Spleen (tissue), 11 donors: ENCODE data around the gene MEI4. TPM values are rescaled to one million over a fixed set of nuclear protein-coding genes. Genes with fewer than 3 reads are reported as not detected.

Source experiments
- DNase-seq: peaks from one replicate; pipeline ENCODE4 v3.0.0-alpha.2; 2020
- H3K27ac ChIP-seq, 8 donors: fragments of 200-600 bp; sonication (generic) in 7 of 8; 1 replicate in 4 of 8; 2 replicates in 4 of 8; pipeline versions ENCODE4 v1.5.0 to v1.8.0; 2016 to 2021; ENCODE audit warnings: inconsistent platforms in 4 of 8, mild to moderate bottlenecking in 4 of 8, moderate library complexity in 1 of 8
- H3K27me3 ChIP-seq, 7 donors: fragments of 200-600 bp; sonication (generic) in 6 of 7; replicated peaks in 1 of 7; 1 replicate in 4 of 7; 2 replicates in 3 of 7; pipeline versions ENCODE4 v1.5.0 to v1.8.0; 2016 to 2021; ENCODE audit warnings: inconsistent platforms in 3 of 7, mild to moderate bottlenecking in 1 of 7
- H3K36me3 ChIP-seq, 6 donors: fragments of 200-600 bp; sonication (generic) in 5 of 6; 1 replicate in 4 of 6; 2 replicates in 2 of 6; pipeline versions ENCODE4 v1.5.0 to v1.8.0; 2016 to 2021; ENCODE audit warnings: inconsistent platforms in 2 of 6
- H3K4me1 ChIP-seq, 6 donors: fragments of 200-600 bp; sonication (generic) in 5 of 6; 1 replicate in 3 of 6; 2 replicates in 3 of 6; pipeline versions ENCODE4 v1.5.0 to v1.8.0; 2016 to 2021; ENCODE audit warnings: inconsistent platforms in 3 of 6
- H3K4me3 ChIP-seq, 8 donors: fragments of 200-600 bp; sonication (generic) in 7 of 8; 1 replicate in 4 of 8; 2 replicates in 4 of 8; pipeline versions ENCODE4 v1.5.0 to v1.8.0; 2016 to 2021; ENCODE audit warnings: inconsistent platforms in 4 of 8, mild to moderate bottlenecking in 4 of 8, moderate library complexity in 2 of 8
- H3K9me3 ChIP-seq, 8 donors: fragments of 200-600 bp; sonication (generic) in 7 of 8; 1 replicate in 4 of 8; 2 replicates in 4 of 8; pipeline versions ENCODE4 v1.5.0 to v1.8.0; 2016 to 2021; ENCODE audit warnings: inconsistent platforms in 4 of 8
- CTCF ChIP-seq, 11 experiments: fragments of 200-600 bp in 7 of 11; fragments of 450-650 bp in 4 of 11; sonication (generic) in 4 of 11; IDR thresholded peaks in 8 of 11; conservative IDR thresholded peaks in 3 of 11; 1 replicate in 7 of 11; 2 replicates in 4 of 11; pipeline versions ENCODE4 v1.4.0 to v1.8.0; 2016 to 2021; ENCODE audit warnings: antibody characterized with exemption in 11 of 11, inconsistent platforms in 4 of 11, mild to moderate bottlenecking in 1 of 11
- POLR2A ChIP-seq, 3 donors: fragments of 450-650 bp; IDR thresholded peaks; one replicate each; pipeline ENCODE4 v1.5.1; 2017; ENCODE audit warnings: antibody characterized with exemption in 3 of 3, mild to moderate bottlenecking in 1 of 3
- POLR2AphosphoS5 ChIP-seq, 3 donors: sonication (generic); formaldehyde crosslinking; IDR thresholded peaks; one replicate each; pipeline ENCODE4 v1.5.1; 2017; ENCODE audit warnings: antibody characterized with exemption in 3 of 3
- WGBS, 5 donors: extraction: QIAGEN DNeasy Blood & Tissue Kit in 3 of 5; methylation state at CpG; one replicate each; pipeline versions ENCODE4 v1.1.5 to v1.1.7; 2013 to 2018; 5-methylcytosine and 5-hydroxymethylcytosine counted together
- intact Hi-C: fragments of 100-400 bp; cut with DNase I; formaldehyde crosslinking; loops from one replicate; pipeline ENCODE4 v1.15.0; 2023; ENCODE audit warnings: low total_unique reads
- polyA plus RNA-seq, 3 donors: library from polyadenylated mRNA; stranded (reverse); fragments of 200-250 nt; gene quantifications; one replicate each; pipeline ENCODE4 v1.2.1, GENCODE V29; 2013
- total RNA-seq, 7 donors: library from RNA; depleted of rRNA in 3 of 7; stranded (reverse); fragments of >200 nt in 3 of 7; fragmentation: NEBNext Ultra II Directional in 4 of 7; extraction: Animal tissue kit (Norgen Biotek cat#: 25700) in 4 of 7; gene quantifications; one replicate each; pipeline versions ENCODE4 v1.1.0 to v1.2.1, GENCODE V29; 2016 to 2021
- donor health status: healthy with polysubstance abuse.
- donor health status: DM: no; HTN: no; CAD: no; lungs with moderate emphysema.
- donor health status: DM: no; HTN: no; CAD: no.
- donor health status: Bipolar disorder and iron deficiency.
- donor health status: healthy.
- donor health status: DM: no; HTN: no; CAD: no.
- donor health status: DM: yes; HTN: yes; CAD: no.

Gene MEI4
- total and polyA plus RNA-seq, 10 donors: 0.03 to 0.26 TPM; not detected in 8

- Histone ChIP-seq H3K36me3 (no peaks in the 10 kb centered on the region), H3K4me3 (no peak overlapping the region), H3K27me3 (no peaks in the 10 kb centered on the region), H3K27ac (no peak overlapping the region), H3K9me3 (peaks cover 0 to 4% (median 0%) of the 10 kb centered on the region in 8 donors), H3K4me1 (no peaks in the 10 kb centered on the region)
- WGBS, 5 donors: 79 to 88% (median 87%) methylated on average over 2 of the region's 2 CpGs
- TF ChIP-seq POLR2A (IDR thresholded peaks at IDR 0.05) (no peak), POLR2AphosphoS5 (IDR thresholded peaks at IDR 0.05) (no peak), CTCF (IDR thresholded peaks at IDR 0.05 in 8 of 11, conservative IDR thresholded peaks at IDR 0.05 in 3 of 11) (no peak)
- intact Hi-C loops: no loop called here
- no peak for DNase-seq
Observed at GRCh38 chr6:77762386-77762785, 109.5 kb downstream of the MEI4 start.

DNA sequence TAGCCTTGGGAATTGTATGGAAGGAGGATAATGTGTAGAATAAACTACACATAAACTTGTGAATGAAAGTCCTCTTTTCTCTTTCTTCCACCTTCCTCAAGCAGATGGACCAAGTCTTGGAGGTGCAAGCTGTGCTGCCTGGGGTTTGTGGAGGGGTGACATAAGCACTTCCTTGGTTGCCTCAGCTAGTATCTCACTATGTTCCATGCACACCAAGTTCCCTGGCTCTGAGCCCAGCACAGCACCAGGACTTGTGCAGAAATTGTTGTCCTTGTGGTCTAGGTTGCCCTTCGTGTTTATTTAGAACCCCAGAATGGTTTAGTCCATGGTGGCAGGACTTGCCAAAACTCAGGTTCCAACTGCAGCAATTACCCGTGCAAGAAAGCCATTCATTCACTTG is 110.3 kb downstream of the MEI4 start:
- H3K27ac ChIP-seq: no peak overlapping the region
- H3K4me3 ChIP-seq: no peak overlapping the region
- H3K9me3 ChIP-seq: peaks cover 0 to 4% (median 0%) of the 10 kb centered on the region in 8 donors
- 75 to 96% (median 80%) methylated on average over 2 of the region's 2 CpGs for WGBS, 5 donors
- DNase-seq: no peak
- no peaks in the 10 kb centered on the region for H3K27me3 ChIP-seq
- no peaks in the 10 kb centered on the region for H3K36me3 ChIP-seq
- no peaks in the 10 kb centered on the region for H3K4me1 ChIP-seq
- intact Hi-C loops: no loop called here
- TF ChIP-seq POLR2AphosphoS5 (IDR thresholded peaks at IDR 0.05) (no peak), POLR2A (IDR thresholded peaks at IDR 0.05) (no peak), CTCF (IDR thresholded peaks at IDR 0.05 in 8 of 11, conservative IDR thresholded peaks at IDR 0.05 in 3 of 11) (no peak)

GRCh38 chr6:77764364-77764763 is 111.5 kb downstream of the MEI4 start:
- Histone ChIP-seq H3K27ac (no peak overlapping the region), H3K4me3 (no peak overlapping the region), H3K9me3 (peaks cover 0 to 5% (median 1%) of the 10 kb centered on the region in 8 donors), H3K36me3 (no peaks in the 10 kb centered on the region), H3K27me3 (no peaks in the 10 kb centered on the region), H3K4me1 (no peaks in the 10 kb centered on the region)
- 72 to 88% (median 75%) methylated on average over 1 of the region's 1 CpG for WGBS, 5 donors
- TF ChIP-seq CTCF (IDR thresholded peaks at IDR 0.05 in 8 of 11, conservative IDR thresholded peaks at IDR 0.05 in 3 of 11) (no peak), POLR2A (IDR thresholded peaks at IDR 0.05) (no peak), POLR2AphosphoS5 (IDR thresholded peaks at IDR 0.05) (no peak)
- no peak for DNase-seq
- intact Hi-C loops: no loop called here

GRCh38 chr6:77773157-77773822 is 120.5 kb downstream of the MEI4 start:
- intact Hi-C loops: no loop called here
- H3K36me3 ChIP-seq: no peaks in the 10 kb centered on the region
- peaks cover 0 to 31% (median 6%) of the 10 kb centered on the region in 8 donors for H3K9me3 ChIP-seq
- no peak overlapping the region for H3K4me3 ChIP-seq
- no peaks in the 10 kb centered on the region for H3K4me1 ChIP-seq
- TF ChIP-seq POLR2A (IDR thresholded peaks at IDR 0.05) (no peak), CTCF (IDR thresholded peaks at IDR 0.05 in 8 of 11, conservative IDR thresholded peaks at IDR 0.05 in 3 of 11) (no peak), POLR2AphosphoS5 (IDR thresholded peaks at IDR 0.05) (no peak)
- no peak for DNase-seq
- H3K27ac ChIP-seq: no peak overlapping the region
- H3K27me3 ChIP-seq: no peaks in the 10 kb centered on the region
